Activated T-helper 17 cell treated with anti-CD3 and anti-CD28 coated beads, Interleukin-2, amount 50 U/mL, for 72 hours (primary cell): ENCODE measurements around the gene RNF26. TPM values are rescaled to one million over a fixed set of nuclear protein-coding genes. Genes with fewer than 3 reads are reported as not detected.
"Not testable (repeated sequence)": the region's sequence is repeated elsewhere in the genome, so short reads cannot be mapped to it uniquely, and the experiment has no call there.

Experiments used
- ATAC-seq: fragments of 150-1000 bp; cut with Tn5 transposase; replicated peaks from 2 replicates; pipeline ENCODE4 v1.10.0; 2021; ENCODE audit warnings: mild to moderate bottlenecking, moderate library complexity
- H3K27ac Mint-ChIP-seq: one replicate; pipeline ENCODE4 v1.8.0; 2022; ENCODE audit warnings: mixed read lengths
- H3K27me3 Mint-ChIP-seq: one replicate; pipeline ENCODE4 v1.8.0; 2022; ENCODE audit warnings: mixed read lengths
- H3K36me3 Mint-ChIP-seq: one replicate; pipeline ENCODE4 v1.8.0; 2022; ENCODE audit warnings: low read depth, mild to moderate bottlenecking, mixed read lengths
- H3K4me1 Mint-ChIP-seq: one replicate; pipeline ENCODE4 v1.8.0; 2022; ENCODE audit warnings: mixed read lengths
- H3K4me3 Mint-ChIP-seq: one replicate; pipeline ENCODE4 v1.8.0; 2022; ENCODE audit warnings: mild to moderate bottlenecking, mixed read lengths
- H3K9me3 Mint-ChIP-seq: one replicate; pipeline ENCODE4 v1.8.0; 2022; ENCODE audit warnings: mixed read lengths
- total RNA-seq, 2 donors: library from RNA; stranded (reverse); gene quantifications; one replicate each; pipeline ENCODE4 v1.2.3, GENCODE V29; 2022

RNF26 gene
- total RNA-seq, 2 donors from 2014 or later, result 23.7 to 32.6 TPM

DNA sequence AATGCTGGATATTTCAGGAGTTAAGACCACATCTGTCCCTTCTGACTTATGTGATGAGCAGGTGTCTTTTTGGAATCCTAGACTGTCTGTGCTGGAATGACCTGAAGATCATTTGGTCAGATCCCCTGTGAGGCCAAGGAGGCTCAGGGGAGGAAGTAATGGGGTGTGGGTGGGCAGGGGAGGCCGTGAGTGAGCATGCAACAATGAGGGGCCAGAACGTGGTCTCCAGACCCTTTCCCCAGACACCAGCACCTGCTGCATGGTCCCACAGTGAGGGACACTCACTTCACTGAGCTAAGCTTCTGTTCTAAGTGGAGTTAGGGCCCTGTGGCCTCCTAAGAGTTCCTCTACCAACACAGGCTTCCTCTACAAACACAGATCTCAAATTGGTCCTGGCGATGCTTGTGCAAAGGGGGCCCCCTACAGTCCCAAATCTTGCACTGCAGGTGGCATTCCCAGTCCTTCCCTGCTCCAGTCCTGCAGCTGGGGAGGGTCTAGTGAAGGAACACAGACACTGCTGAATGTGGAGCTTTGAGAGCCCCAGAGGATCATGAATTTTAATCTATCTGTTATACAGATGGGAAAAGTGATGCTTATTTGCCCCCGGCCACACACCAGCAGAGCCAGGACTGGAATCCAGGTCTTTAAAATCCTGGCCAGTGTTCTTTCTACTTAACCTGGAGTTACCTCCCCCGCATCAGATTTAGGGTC, 39.7 kb downstream of the RNF26 start:
- no peak overlapping the region for H3K27ac Mint-ChIP-seq
- H3K4me3 Mint-ChIP-seq, result no peak overlapping the region
- peaks cover 6% of the 10 kb centered on the region for H3K27me3 Mint-ChIP-seq
- no peaks in the 10 kb centered on the region for H3K9me3 Mint-ChIP-seq
- H3K36me3 Mint-ChIP-seq, result no peaks in the 10 kb centered on the region
- H3K4me1 Mint-ChIP-seq, result no peaks in the 10 kb centered on the region
- peak; percentile 43 for ATAC-seq

GRCh38 chr11:119374632-119375336, 40.5 kb downstream of the RNF26 start:
- no peak overlapping the region for H3K4me3 Mint-ChIP-seq
- no peaks in the 10 kb centered on the region for H3K36me3 Mint-ChIP-seq
- peaks cover 6% of the 10 kb centered on the region for H3K27me3 Mint-ChIP-seq
- H3K27ac Mint-ChIP-seq, result no peak overlapping the region
- no peak for ATAC-seq
- no peaks in the 10 kb centered on the region for H3K4me1 Mint-ChIP-seq
- no peaks in the 10 kb centered on the region for H3K9me3 Mint-ChIP-seq

DNA sequence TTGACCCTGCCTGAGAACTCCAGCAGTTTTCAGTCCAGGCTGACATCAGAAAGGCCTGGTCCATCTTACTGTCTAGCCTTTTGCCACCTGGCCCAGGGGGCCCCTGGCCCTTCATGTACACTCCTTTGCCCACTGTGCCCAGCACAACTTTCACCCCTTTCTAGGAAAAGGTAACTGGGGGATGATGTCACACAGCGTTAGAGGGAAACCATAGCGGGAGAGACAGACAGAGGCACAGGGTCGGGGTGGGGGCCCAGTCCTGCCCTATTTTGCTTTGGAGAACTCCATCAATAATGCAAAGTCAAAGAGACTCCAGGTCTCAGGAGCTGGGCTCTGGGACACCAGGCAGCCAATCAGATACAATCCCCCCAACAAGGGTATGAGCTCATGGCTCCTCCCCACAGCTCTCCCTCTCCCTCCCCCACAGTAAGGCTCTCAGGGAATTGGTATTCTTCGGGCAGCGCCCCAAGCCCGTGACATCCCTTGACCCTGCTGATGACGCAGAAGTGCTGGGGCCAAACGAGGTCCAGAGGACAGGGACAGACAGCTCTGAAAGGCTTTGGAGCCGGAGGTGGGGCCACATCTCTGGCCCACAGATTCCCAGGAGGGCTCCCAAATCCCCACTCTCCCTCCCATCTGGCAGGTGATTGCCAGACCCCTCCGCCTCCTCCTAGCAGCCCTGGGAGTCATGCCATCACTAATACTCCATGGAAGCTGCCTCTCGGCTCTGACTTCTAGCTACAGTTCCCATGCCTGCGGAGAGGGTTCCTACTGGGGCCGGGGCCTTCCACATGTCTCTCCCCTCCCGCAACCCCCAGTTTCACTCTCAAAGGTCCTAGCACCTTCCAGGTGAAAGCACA, 41.2 kb downstream of the RNF26 start:
- no peak overlapping the region for H3K27ac Mint-ChIP-seq
- no peak for ATAC-seq
- H3K4me3 Mint-ChIP-seq, result no peak overlapping the region
- H3K4me1 Mint-ChIP-seq, result no peaks in the 10 kb centered on the region
- no peaks in the 10 kb centered on the region for H3K36me3 Mint-ChIP-seq
- no peaks in the 10 kb centered on the region for H3K9me3 Mint-ChIP-seq
- H3K27me3 Mint-ChIP-seq, result peaks cover 6% of the 10 kb centered on the region

- Mint-ChIP-seq H3K9me3 (no peaks in the 10 kb centered on the region), H3K4me3 (no peak overlapping the region), H3K27ac (no peak overlapping the region), H3K27me3 (peaks cover 6% of the 10 kb centered on the region), H3K36me3 (no peaks in the 10 kb centered on the region), H3K4me1 (no peaks in the 10 kb centered on the region)
- no peak for ATAC-seq
Observed at GRCh38 chr11:119376197-119376847, 42.0 kb downstream of the RNF26 start.

GRCh38 chr11:119377112-119377901, 43.0 kb downstream of the RNF26 start:
- H3K27me3 Mint-ChIP-seq, result no peaks in the 10 kb centered on the region
- H3K27ac Mint-ChIP-seq, result no peak overlapping the region
- H3K9me3 Mint-ChIP-seq, result no peaks in the 10 kb centered on the region
- no peak for ATAC-seq
- H3K4me1 Mint-ChIP-seq, result no peaks in the 10 kb centered on the region
- no peak overlapping the region for H3K4me3 Mint-ChIP-seq
- no peaks in the 10 kb centered on the region for H3K36me3 Mint-ChIP-seq

DNA sequence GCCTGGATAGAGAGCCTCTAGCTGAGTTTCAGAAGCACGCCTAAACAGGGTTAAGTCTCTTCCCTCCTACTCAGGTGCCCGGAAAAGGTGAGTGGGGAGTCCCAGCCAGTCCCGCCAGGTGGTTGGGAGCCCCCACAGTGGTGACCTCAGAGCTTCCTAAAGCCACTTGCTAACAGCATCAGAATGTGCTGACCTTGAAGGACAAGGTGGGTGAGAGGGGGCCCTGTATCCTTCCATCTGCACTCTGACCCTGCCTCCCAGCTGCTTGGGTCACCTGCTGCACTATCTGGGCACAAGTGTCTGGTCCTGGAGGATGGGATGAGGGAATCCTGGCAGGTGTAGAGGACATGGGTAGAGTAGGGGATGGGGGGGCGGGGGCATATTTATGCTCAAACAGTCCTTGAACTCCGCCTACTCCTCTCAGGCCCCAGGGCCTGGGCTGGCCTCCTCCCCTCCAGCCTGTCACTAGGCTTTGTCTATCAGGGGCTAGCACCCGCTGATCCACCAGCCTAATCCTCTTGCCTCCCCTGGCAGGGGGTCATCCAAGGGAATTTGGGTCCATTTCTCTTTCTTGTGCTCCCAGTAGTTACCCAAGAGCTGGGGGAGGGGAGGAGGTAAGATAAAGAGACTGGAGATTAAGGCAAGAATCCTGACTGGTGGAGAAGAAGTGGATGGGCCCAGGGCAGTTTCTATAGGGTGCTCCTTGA, 43.8 kb downstream of the RNF26 start:
- Mint-ChIP-seq H3K27ac (peak overlapping the region; percentile 3), H3K36me3 (no peaks in the 10 kb centered on the region), H3K4me1 (no peaks in the 10 kb centered on the region), H3K4me3 (no peak overlapping the region), H3K27me3 (no peaks in the 10 kb centered on the region), H3K9me3 (no peaks in the 10 kb centered on the region)
- no peak for ATAC-seq

GRCh38 chr11:119378851-119379465, 44.6 kb downstream of the RNF26 start:
- Mint-ChIP-seq H3K27me3 (no peaks in the 10 kb centered on the region), H3K4me3 (no peak overlapping the region), H3K36me3 (no peaks in the 10 kb centered on the region), H3K27ac (peak overlapping the region; percentile 3), H3K4me1 (no peaks in the 10 kb centered on the region), H3K9me3 (no peaks in the 10 kb centered on the region)
- no peak for ATAC-seq

- Mint-ChIP-seq H3K27me3 (no peaks in the 10 kb centered on the region), H3K36me3 (no peaks in the 10 kb centered on the region), H3K4me3 (no peak overlapping the region), H3K4me1 (no peaks in the 10 kb centered on the region), H3K27ac (no peak overlapping the region), H3K9me3 (no peaks in the 10 kb centered on the region)
- ATAC-seq, result no peak
Observed at GRCh38 chr11:119380160-119380826, 46.0 kb downstream of the RNF26 start.

DNA sequence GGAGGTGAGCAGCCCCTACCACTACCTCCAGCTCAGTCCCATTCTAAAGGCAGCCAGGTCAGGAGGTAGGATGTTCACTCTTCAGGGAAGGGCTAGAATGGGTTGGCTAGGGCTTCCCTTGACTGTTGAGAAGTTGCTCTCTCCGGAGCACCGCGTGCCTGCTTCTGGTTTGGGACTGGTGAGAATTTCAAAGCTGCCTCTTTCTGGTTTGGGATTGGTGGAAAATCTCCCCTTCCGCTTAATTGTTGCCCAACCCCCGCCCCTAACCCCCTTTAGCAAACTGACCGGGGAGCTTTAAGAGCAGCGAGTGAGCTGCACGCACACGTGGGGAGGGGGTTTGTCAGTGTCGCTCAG, 46.5 kb downstream of the RNF26 start:
- H3K4me3 Mint-ChIP-seq, result no peak overlapping the region
- no peaks in the 10 kb centered on the region for H3K27me3 Mint-ChIP-seq
- H3K4me1 Mint-ChIP-seq, result no peaks in the 10 kb centered on the region
- no peak for ATAC-seq
- H3K36me3 Mint-ChIP-seq, result no peaks in the 10 kb centered on the region
- no peaks in the 10 kb centered on the region for H3K9me3 Mint-ChIP-seq
- no peak overlapping the region for H3K27ac Mint-ChIP-seq

DNA sequence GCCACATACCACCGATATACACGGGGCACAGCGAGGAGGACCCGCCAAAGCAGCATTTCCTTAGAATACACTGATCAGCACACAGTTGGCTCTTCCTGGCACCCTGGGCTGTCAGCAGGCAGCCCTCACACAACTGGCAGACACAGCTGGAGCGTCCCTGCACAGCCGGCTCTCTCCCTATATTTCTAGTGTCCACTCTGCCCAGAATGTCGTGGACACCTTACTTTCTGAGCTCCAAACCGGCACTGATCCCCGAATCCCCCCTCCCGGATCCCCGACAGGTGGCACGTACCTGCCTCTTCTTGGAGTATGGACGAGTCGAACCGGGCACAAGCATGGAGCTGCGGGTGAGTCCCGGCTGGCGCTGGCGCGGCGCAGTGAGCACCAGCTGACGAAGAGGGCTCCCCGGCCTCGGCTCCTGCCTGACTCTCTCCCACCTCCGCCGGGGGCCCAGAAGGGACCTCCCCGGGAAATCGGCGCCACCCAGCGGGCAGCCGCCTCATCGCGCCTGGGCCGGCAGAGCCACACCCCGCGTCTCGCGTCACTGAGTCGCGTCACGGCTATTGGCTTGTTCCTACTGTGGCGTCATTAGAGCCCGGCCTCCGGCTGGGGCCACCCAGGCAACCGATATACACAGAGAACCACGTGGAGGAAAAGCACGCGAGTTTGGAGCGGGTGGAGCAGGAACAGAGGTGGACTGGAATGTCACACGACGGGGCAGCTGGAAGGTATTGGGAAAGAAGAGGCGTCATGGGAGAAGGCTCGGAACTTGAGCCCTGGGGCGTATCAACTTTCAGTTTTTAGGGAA, 47.1 kb downstream of the RNF26 start, which contains the start of gene USP2:
Gene USP2, minus strand, starts transcription at position 510 of the 808 bp plus-strand sequence. CDS start 8,210 bp downstream, outside the sequence.
- no peaks in the 10 kb centered on the region for H3K9me3 Mint-ChIP-seq
- no peaks in the 10 kb centered on the region for H3K36me3 Mint-ChIP-seq
- H3K27ac Mint-ChIP-seq, result no peak within 1 kb of the TSS

DNA sequence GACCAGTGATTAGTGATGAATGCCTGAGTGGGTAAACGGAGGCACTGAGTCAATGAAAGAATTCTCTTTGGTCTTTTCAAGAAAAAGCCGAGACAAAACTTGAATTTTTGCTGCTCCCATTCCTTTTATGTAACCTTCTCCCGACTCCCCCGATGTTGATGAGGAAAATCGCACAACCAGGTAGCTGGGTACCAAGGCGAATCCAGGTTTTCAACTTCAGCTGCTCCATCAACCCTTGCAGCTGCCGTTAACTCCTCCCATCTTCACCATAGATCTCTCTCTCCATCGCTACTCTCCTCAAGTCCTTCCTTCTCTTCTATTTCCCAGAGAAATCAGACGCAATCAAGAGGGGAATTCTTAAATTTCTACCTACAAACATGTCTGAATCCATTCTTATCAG, 47.8 kb downstream of the RNF26 start:
- H3K36me3 Mint-ChIP-seq, result no peaks in the 10 kb centered on the region
- ATAC-seq, result no peak
- no peaks in the 10 kb centered on the region for H3K27me3 Mint-ChIP-seq
- no peak overlapping the region for H3K4me3 Mint-ChIP-seq
- no peaks in the 10 kb centered on the region for H3K9me3 Mint-ChIP-seq
- H3K4me1 Mint-ChIP-seq, result no peaks in the 10 kb centered on the region
- H3K27ac Mint-ChIP-seq, result no peak overlapping the region

More for the DNA sequence above, 47.1 kb downstream of the RNF26 start, which contains the start of gene USP2:
- no peaks in the 10 kb centered on the region for H3K27me3 Mint-ChIP-seq
- H3K4me1 Mint-ChIP-seq, result no peaks in the 10 kb centered on the region
- H3K4me3 Mint-ChIP-seq, result no peak within 1 kb of the TSS
- ATAC-seq, result peak; percentile 99

- H3K27me3 Mint-ChIP-seq, H3K27ac Mint-ChIP-seq, H3K36me3 Mint-ChIP-seq, ATAC-seq, H3K9me3 Mint-ChIP-seq, H3K4me1 Mint-ChIP-seq, H3K4me3 Mint-ChIP-seq: not testable (repeated sequence)
Observed at GRCh38 chr11:119382513-119382912, 48.2 kb downstream of the RNF26 start.
